Endometrial microvascular endothelial cells (primary cell): ENCODE data around the gene SNCB. TPM values are rescaled to one million over a fixed set of nuclear protein-coding genes. Genes with fewer than 3 reads are reported as not detected.

Experiments
- in situ Hi-C: cut with HindIII; loops from 2 replicates; pipeline ENCODE4 v1.10.0; 2017; ENCODE audit warnings: low sequenced_read_pairs, low pct_unique_long_range_greater_than_20kb; ENCODE audit errors: inconsistent ontology term
- total RNA-seq: library from RNA; depleted of rRNA; stranded (reverse); fragments of >200 nt; gene quantifications from one replicate; pipeline ENCODE4 v1.2.3, GENCODE V29; 2015; ENCODE audit errors: inconsistent ontology term

SNCB gene
- total RNA-seq, 1 donor from 2014 or later, result not detected

- in situ Hi-C loops, result no loop called here
Measured at GRCh38 chr5:176590035-176590717, 40.2 kb downstream of the SNCB start.

- in situ Hi-C loops, result no loop called here
Measured at GRCh38 chr5:176589039-176589769, 41.1 kb downstream of the SNCB start.

GRCh38 chr5:176588297-176588696, 42.0 kb downstream of the SNCB start:
- in situ Hi-C loops, result no loop called here

GRCh38 chr5:176587398-176587797, 42.9 kb downstream of the SNCB start:
- in situ Hi-C loops, result no loop called here

GRCh38 chr5:176583076-176583475, 47.3 kb downstream of the SNCB start:
- in situ Hi-C loops, result no loop called here

GRCh38 chr5:176581361-176581760, 49.0 kb downstream of the SNCB start:
- in situ Hi-C loops, result no loop called here

GRCh38 chr5:176579323-176579722, 51.0 kb downstream of the SNCB start:
- in situ Hi-C loops, result no loop called here

GRCh38 chr5:176578391-176578808, 51.9 kb downstream of the SNCB start:
- in situ Hi-C loops, result no loop called here

GRCh38 chr5:176577312-176578176, 52.8 kb downstream of the SNCB start:
- in situ Hi-C loops, result no loop called here

GRCh38 chr5:176575488-176576422, 54.6 kb downstream of the SNCB start:
- in situ Hi-C loops, result no loop called here

GRCh38 chr5:176575066-176575465, 55.3 kb downstream of the SNCB start:
- in situ Hi-C loops, result no loop called here

GRCh38 chr5:176574297-176574591, 56.1 kb downstream of the SNCB start:
- in situ Hi-C loops, result no loop called here

GRCh38 chr5:176573564-176574296, 56.6 kb downstream of the SNCB start:
- in situ Hi-C loops, result no loop called here

Other genes with a start within 250 kb of the SNCB start
- gene NOP16, start 241.9 kb downstream of the SNCB start, total RNA-seq, result 27.4 TPM
- gene HIGD2A, start 241.8 kb downstream of the SNCB start, total RNA-seq, result 138 TPM
- 148 TPM for gene CLTB, start 214.0 kb downstream of the SNCB start, total RNA-seq
- 33.9 TPM for gene FAF2, start 182.1 kb downstream of the SNCB start, total RNA-seq
- gene RNF44, start 93.1 kb downstream of the SNCB start, total RNA-seq, result 4.8 TPM
- gene CDHR2, start 81.2 kb downstream of the SNCB start, total RNA-seq, result not detected
- 9.0 TPM for gene GPRIN1, start 20.4 kb downstream of the SNCB start, total RNA-seq
- not detected for gene EIF4E1B, start 141 bp upstream of the SNCB start, total RNA-seq
- 56.6 TPM for gene TSPAN17, start 16.9 kb upstream of the SNCB start, total RNA-seq
- not detected for gene UNC5A, start 180.0 kb upstream of the SNCB start, total RNA-seq